Peyer's patch (tissue), 4 donors: Measurements from ENCODE around the gene LHCGR. TPM values are rescaled to one million over a fixed set of nuclear protein-coding genes. Genes with fewer than 3 reads are reported as not detected.

ENCODE experiments used
- small RNA-seq, 2 donors: library from RNA; depleted of rRNA; stranded (forward); fragments of <200 nt; gene quantifications; one replicate each; pipeline ENCODE3, GENCODE V24; 2016
- total RNA-seq, 4 donors: library from RNA; depleted of rRNA; stranded (reverse); fragments of >200 nt; gene quantifications; one replicate each; pipeline ENCODE4 v1.1.0, GENCODE V29; 2016

LHCGR gene
- total RNA-seq, 4 donors from 2014 or later, result not detected

Small RNAs within 50 kb of the gene (small RNA-seq; reads per million reads assigned to genes)
- gene ELOBP3, result 0 reads per million in 2 donors

Other genes starting within 250 kb of the LHCGR start
- gene STON1, start 225.6 kb downstream of the LHCGR start, total RNA-seq, result 10 to 100 TPM in 1 of 4 donors, 1 to 10 TPM in 3; 3.9 to 22.3 (median 7.1) TPM
- gene GTF2A1L, start 137.9 kb downstream of the LHCGR start, total RNA-seq, result 10 to 100 TPM in 1 of 4 donors, under 1 TPM in 1, not detected in 2; 0.94 to 11.6 TPM